GM08714 (cell line): Measurements from ENCODE around the gene SEPTIN8.

Experiments
- H3K4me3 ChIP-seq: fragments of 200-500 bp; sonication (Bioruptor generic); 2 replicates; pipeline ENCODE4 v1.5.1; 2014; ENCODE audit warnings: mild to moderate bottlenecking, low read length, inconsistent platforms
- ZNF274 ChIP-seq: IDR thresholded peaks from 2 replicates; pipeline ENCODE4 v1.6.1; 2012; ENCODE audit warnings: mild to moderate bottlenecking, low read depth, low read length

Gene SEPTIN8

DNA sequence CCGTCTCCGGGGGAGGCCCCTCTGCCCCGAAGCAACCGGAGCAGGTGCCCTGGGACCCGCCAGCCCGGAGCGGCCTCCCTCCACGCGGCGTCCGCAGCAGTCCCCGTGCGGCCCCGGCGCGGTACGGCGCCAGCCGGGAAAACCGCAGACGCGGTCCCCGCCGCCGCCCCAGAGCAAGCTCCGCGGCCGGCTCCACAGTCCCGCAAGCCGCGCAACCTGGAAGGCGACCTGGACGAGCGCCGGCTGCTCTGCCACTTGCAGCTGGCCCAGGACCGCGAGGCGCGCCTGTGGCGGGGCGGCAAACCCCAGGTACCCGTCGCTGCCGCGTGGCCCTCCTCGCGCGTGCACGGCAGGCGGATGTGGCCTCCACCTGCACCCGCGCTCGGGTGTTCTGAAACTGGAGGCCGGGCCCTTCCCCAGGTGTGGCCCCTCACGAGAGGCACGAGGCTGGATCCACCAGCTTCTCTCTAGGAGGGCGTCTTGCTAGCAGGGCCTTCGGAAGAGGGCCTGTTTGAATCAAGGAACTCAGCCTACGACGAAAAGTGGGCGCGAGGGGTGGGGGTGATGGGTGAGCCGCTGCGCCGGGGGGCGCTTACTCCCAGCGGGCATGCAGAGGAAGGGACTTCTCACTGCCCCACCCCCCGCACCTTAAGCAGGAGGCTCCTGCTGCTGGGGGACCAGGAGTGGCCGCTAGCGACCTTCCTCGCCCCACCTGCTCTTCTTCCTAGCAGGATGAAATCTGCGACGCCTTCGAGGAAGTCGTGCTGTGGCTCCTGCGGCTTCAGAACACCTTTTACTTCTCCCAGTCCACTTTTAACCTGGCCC lies 29.2 kb downstream of the SEPTIN8 start:
- TF ChIP-seq ZNF274, result no peak
- peak overlapping the region; percentile 61; the same call in 1 of the 2 replicates for H3K4me3 ChIP-seq

DNA sequence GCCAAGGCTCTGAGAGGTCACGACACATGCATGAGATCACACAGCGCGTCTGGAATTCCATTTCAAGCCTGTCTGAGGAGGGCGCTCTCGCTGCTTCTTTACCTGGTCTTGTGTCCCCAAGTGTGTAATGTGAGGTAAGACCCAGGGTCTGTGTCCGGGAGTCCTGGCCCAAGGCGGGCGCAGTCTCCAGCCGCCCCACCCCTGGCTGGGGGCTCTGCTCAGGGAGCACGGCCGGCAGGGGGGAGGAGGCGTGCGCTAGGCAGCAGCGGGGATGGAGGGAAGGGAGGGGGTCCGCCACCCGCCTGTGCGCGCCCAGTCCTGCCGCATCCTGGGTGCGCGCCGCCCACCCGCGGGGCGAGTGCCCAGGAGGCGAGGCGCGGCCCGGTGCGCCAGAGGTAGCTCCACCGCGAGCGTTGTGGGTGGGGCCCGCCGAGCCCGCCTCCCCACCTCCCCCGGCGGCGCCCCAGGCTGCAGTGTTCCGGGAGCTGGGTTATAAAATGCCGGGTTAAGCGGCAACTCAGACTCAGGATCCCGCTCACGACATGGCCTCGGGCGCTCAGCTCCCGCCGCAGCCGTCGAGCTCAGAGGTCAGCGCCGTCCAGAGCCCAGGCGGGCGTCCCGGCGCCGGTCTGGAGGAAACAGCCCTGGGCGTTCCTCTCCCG lies 30.0 kb downstream of the SEPTIN8 start, which contains the start of gene CCNI2:
Gene CCNI2 (plus strand): TSS at position 473 of the 662 bp plus-strand sequence. CDS start 70 bp downstream, at position 543.
- peak within 1 kb of the TSS; percentile 61; the same call in 1 of the 2 replicates for H3K4me3 ChIP-seq
- TF ChIP-seq ZNF274, result no peak

- TF ChIP-seq ZNF274, result no peak
- peak overlapping the region; percentile 61; the same call in 1 of the 2 replicates for H3K4me3 ChIP-seq
These were observed 30.5 kb downstream of the SEPTIN8 start for GRCh38 chr5:132746592-132746953.

DNA sequence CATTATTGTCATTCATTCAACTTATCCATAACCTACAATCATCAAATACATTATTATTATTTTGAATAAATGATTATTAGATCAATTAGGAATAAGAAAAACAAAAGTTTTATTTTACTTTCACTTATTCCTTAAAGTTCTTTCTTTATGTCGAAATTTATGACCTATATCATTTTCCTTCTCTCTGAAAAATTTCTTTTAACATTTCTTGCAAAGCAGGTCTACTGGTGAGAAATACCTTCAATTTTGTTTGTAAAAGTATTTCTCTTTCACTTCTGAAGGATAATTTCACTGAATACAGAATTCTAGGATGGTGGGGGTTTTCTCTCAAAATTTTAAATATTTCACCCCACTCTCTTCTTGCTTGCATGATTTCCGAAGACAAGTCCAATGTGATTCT lies 32.4 kb downstream of the SEPTIN8 start:
- TF ChIP-seq ZNF274, result no peak
- no peak overlapping the region for H3K4me3 ChIP-seq

DNA sequence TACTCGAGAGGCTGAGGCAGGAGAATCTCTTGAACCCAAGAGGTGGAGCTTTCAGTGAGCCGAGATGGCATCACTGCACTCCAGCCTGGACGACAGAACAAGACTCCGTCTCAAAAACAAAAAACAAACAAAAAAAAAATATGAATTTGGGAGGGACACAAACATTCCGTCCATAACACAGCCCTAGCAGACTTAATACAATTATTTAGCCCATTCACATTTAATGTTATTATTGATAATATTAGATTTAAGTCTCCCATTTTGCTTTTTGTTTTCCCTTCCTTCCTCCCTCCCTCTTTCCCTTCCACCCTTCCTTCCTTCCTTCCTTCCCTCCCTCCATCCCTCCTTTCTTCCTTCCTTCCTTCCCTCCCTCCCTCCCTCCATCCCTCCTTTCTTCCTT lies 34.4 kb downstream of the SEPTIN8 start:
- H3K4me3 ChIP-seq, result no peak overlapping the region
- TF ChIP-seq ZNF274, result no peak

DNA sequence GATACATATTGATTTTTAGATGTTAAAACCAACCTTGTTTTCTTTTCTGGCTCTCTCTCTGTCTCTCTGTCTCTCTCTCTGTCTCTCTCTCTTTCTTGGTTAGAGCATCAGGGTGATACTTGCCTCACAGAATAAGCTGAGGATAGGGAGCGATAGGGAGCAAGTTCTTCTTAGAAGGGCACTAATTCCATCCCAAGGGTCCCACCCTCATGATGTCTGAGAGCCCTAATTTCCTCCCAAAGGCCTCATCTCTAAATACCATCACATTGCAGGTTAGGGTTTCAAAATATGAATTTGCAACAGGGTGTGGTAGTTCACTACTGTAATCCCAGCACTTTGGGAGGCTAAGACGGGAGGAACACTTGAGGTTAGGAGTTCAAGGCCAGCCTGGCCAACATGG lies 34.9 kb downstream of the SEPTIN8 start:
- H3K4me3 ChIP-seq, result no peak overlapping the region
- no peak for TF ChIP-seq ZNF274

GRCh38 chr5:132739232-132739631 lies 37.8 kb downstream of the SEPTIN8 start:
- no peak overlapping the region for H3K4me3 ChIP-seq
- TF ChIP-seq ZNF274, result no peak

- H3K4me3 ChIP-seq, result peak overlapping the region; percentile 78; the same call in 1 of the 2 replicates
- TF ChIP-seq ZNF274, result no peak
These were observed 38.9 kb downstream of the SEPTIN8 start for GRCh38 chr5:132737982-132738681.

DNA sequence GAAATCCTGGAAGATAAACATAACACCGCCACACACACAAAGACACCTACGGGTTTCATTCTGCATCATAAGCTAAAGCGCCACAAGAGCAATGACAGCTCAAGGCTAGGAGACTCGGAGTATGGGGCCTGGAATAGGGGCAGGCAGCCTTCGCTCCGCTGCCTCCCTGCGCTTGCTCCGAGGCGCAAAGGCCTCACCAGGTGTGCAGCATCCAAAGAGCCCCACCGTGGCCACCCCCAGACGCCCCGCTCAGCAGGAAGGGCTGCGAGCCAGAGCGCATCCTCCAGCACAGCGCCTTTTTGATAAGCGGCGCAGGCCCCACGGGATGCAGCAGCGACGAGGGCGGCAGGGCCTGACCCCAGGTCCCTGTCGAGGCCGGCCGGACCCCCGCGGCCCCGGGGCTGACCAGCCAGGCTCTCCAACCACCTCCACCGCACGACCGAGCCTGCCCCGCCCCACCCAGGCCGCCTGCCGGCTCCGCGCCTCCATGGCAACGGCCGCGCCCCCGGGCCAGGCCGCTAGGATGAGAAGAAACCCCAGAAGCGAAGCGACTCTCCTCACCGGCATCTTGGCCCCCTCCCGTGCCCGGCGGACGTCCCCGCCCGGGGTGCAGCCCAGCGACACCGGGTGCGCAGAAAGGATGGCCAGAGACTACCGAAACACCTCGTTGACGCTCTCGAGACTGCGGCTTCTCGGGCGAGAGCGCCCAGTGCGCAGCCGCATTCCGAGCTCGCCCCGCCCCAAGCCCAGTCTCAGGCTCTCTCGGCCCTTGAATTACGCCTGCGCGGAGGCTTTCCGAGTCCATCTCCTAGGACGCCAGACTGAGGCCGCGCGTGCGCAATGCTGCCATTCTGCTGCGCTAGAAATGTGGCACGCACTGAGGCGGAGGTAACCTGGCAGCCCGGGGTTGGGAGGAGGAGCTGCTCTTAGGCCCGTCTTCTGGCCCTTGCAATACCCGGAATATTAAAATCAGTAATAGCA lies 39.9 kb downstream of the SEPTIN8 start, which contains the start of gene KIF3A:
Gene KIF3A (minus strand): TSS at position 694 of the 981 bp plus-strand sequence. CDS start 127 bp downstream, at position 567.
- peak within 1 kb of the TSS; percentile 78 for H3K4me3 ChIP-seq
- TF ChIP-seq ZNF274, result no peak

DNA sequence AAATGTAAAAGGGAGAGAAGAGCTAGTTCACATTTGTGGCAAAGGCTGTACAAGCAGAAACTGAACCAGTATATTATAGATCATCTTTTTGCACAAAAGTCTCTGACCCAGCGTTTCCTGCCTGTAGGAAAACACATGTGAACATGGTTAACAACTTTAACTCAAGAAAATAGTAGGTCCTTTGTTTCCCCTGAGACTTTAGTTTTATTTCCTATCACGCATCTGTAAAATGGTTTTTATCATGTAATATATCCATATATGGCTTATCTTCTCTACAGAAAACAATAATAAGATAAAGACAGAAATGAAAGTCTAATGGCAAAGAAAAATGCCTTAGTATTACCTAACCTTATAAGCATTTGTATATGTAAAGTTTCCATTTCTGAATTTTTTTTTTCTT lies 42.4 kb downstream of the SEPTIN8 start:
- H3K4me3 ChIP-seq, result no peak overlapping the region
- TF ChIP-seq ZNF274, result no peak

DNA sequence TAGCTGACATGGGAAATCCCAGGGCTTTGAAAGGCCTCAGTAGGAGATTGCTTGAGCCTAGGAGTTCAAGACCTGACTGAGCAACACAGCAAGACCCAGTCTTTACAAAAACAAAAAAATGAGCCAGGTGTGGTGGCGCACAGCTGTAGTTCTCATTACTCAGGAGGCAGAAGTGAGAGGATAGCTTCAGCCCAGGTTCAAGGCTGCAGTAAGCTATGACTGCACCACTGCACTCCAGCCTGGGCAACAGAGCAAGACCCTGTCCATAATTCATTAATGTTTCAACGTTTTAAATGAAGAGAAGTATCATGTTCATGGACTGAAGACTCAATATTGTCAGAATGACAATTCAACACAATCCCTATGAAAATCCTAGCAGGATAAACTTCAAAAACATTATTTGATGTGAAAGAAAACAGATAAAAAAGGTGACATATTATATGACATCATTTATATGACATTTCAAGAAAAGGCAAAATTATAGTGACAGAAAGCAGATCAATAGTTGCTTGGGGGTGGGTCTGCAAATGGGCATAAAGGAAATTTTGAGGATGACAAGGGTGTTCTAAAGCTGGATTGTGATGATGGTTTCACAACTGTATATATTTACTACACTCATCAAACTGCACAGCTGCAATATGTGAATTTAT lies 43.4 kb downstream of the SEPTIN8 start:
- TF ChIP-seq ZNF274, result no peak
- no peak overlapping the region for H3K4me3 ChIP-seq

- no peak overlapping the region for H3K4me3 ChIP-seq
- TF ChIP-seq ZNF274, result no peak
These were observed 47.1 kb downstream of the SEPTIN8 start for GRCh38 chr5:132729896-132730295.

- no peak overlapping the region for H3K4me3 ChIP-seq
- TF ChIP-seq ZNF274, result no peak
These were observed 51.3 kb downstream of the SEPTIN8 start for GRCh38 chr5:132725745-132726144.
